Stimulated activated CD4-positive, alpha-beta T cell treated with anti-CD3 and anti-CD28 coated beads, Interleukin-12 subunit alpha, Interleukin-12 subunit beta, amount 100 ng/mL, for 24 hours (primary cell): Measurements from ENCODE around the gene CLTC.

Experiments
- DNase-seq, 2 experiments: peaks; one replicate each; pipeline ENCODE4 v3.0.0-alpha.2; 2020; ENCODE audit warnings: low read depth in 2 of 2

The CLTC gene

DNA sequence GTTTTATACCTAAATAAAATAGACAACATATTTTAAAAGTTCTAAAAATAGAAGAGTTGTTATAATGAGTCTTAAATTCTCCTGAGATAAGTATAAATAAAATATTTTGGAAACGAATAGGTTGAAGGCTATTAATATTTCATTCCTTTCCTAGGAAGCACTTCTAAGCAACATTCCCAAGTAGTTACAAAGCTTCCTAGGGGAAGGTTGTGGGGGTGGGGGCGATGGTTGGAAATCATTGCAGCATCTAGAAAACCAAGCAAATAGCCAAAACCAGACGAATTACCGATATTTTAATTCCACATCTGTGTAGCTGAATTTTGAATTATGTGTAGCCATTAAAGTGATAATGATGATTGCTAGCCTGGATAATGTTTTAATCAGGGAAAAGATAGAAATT, 60.6 kb downstream of the CLTC start:
- DNase-seq, result no peak

- DNase-seq, result no peak
Measured at GRCh38 chr17:59683283-59683682, 63.6 kb downstream of the CLTC start.

DNA sequence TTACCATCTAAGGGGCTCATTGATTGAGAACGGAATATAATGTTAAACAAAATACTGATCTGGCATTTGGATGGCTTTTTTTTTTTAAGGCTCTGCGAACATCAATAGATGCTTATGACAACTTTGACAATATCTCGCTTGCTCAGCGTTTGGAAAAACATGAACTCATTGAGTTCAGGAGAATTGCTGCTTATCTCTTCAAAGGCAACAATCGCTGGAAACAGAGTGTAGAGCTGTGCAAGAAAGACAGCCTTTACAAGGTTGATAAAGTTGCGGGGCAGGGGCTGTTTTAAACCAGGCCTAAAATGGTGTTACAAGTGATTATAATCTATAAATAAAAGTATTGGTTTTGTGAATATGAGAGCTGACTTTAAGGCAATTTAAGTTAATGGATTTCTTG, 65.3 kb downstream of the CLTC start:
- DNase-seq, result no peak

GRCh38 chr17:59688008-59688407, 68.3 kb downstream of the CLTC start:
- DNase-seq, result no peak

- no peak for DNase-seq
Measured at GRCh38 chr17:59688496-59688895, 68.8 kb downstream of the CLTC start.

DNA sequence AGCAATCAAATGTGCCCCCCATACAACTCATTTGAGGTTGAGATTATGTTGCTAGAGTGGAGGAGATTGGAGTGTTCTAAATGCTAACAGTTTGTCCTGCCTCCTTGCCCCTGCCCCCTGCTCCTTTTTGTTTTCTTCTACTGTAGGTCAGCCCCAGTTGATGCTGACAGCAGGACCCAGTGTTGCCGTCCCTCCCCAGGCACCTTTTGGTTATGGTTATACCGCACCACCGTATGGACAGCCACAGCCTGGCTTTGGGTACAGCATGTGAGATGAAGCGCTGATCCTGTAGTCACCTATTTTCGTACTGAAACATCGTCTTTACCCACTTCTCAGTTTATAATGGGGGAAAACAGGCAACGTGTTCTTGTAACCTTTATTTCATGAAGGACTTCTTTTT, 73.9 kb downstream of the CLTC start:
- DNase-seq, result no peak

- no peak for DNase-seq
Measured at GRCh38 chr17:59694344-59694743, 74.6 kb downstream of the CLTC start.

GRCh38 chr17:59695945-59696681, 76.4 kb downstream of the CLTC start:
- DNase-seq, result no peak

GRCh38 chr17:59696682-59697277, 77.1 kb downstream of the CLTC start:
- DNase-seq, result no peak

DNA sequence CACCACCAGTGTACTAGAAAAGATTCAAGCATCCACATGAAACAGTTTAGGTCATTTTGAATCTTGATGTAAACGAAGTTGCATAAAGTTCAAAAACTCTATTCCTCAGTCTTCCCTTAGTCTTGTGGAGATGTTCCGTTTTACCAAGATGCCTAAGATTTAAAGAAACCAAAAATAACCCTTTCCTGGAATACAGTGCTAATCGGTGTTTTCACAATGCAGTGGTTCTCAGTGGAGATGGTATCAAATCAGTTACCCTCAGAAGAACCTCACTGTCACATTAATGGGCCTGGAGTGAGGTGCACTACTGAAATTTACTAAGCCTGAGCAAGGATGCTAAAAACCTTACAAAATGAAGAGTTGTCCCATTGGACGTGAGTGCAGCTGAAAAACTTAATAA, 78.4 kb downstream of the CLTC start:
- no peak for DNase-seq

DNA sequence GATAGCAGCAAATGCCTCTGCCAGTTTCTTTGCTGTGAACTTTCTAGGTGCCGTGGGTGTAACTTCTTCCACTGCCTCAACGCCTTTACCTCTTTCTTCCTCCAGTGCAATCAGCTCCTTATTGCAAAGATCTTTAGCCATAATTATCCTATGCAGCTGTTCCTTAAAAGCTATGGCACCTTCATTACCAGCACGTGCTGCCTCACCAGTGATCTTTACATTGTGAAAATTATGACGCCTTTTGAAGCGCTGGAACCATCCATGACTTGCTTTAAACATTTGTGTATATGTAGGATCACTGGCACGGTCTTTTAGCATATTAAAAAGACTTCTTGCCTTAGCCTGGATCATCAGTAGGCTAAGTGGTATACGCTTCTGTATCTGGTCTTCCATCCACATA, 79.5 kb downstream of the CLTC start:
- no peak for DNase-seq

- no peak for DNase-seq
Measured at GRCh38 chr17:59699786-59700185, 80.1 kb downstream of the CLTC start.

DNA sequence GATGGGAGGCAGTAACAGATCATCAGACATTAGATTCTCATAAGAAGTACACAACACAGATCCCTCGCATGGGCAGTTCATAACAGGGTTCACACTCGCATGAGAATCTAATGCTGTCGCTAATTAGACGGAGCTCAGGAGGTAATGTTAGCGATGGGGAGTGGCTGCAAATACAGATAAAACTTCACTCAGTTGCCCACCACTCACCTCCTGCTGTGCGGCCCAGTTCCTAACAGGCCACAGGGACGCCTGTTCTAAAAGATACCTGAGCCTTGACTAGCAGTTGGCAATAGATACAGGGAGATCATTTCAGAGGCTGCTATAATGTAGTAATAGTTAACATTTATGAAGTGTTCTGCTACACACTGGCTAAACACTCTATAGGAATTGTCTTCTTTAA, 82.6 kb downstream of the CLTC start:
- no peak for DNase-seq

- peak; percentile 87 to 92 for DNase-seq
Measured at GRCh38 chr17:59707149-59707970, 87.7 kb downstream of the CLTC start, which contains the start of the genes PTRH2 and VMP1. TSS of gene PTRH2 (minus strand) at chr17:59707430. CDS start at chr17:59697978, 9,452 bp downstream. TSS of gene VMP1 (plus strand) at chr17:59707654. CDS start at chr17:59731447, 23,793 bp downstream.

GRCh38 chr17:59707971-59708430, 88.3 kb downstream of the CLTC start:
- DNase-seq, result no peak

DNA sequence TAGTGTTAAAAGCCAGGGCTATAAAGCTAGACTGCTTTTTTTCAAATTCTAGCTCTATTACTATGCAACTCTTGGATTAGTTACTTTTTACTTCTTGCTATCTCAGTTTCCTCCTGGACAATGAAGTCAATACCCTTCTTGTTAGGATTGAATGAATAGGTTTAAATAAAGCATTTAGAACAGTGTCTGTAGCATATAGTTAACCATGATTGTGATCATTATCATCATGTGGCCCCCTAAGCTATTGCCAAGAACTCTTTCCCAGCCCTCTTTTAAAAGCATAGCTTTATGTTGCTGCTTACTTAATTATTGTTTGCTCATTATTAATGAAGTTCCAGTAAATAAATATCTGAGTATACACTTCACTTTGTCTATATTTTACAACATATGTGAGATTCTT, 92.2 kb downstream of the CLTC start:
- no peak for DNase-seq

GRCh38 chr17:59712862-59713261, 93.2 kb downstream of the CLTC start:
- DNase-seq, result no peak

DNA sequence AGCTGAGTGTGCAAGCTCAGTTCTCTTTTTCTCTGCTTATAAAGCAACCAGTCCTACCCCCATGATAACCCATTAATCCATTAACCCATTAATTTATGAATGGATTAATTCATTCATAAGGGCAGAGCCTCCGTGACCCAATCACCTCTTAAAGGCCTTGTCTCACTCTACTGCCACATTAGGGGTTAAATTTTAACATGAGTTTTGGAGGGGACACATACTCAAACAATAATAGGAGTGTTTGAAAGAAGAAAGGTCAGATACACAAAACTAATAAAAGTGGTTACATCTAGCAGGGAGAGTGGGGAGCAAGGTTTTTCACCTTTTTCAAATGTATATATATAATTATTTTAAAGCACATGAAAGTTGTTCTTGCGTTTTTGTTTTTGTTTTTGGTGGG, 94.6 kb downstream of the CLTC start:
- DNase-seq, result no peak

- DNase-seq, result no peak
Measured at GRCh38 chr17:59716427-59716826, 96.7 kb downstream of the CLTC start.

GRCh38 chr17:59719526-59719925, 99.8 kb downstream of the CLTC start:
- no peak for DNase-seq

DNA sequence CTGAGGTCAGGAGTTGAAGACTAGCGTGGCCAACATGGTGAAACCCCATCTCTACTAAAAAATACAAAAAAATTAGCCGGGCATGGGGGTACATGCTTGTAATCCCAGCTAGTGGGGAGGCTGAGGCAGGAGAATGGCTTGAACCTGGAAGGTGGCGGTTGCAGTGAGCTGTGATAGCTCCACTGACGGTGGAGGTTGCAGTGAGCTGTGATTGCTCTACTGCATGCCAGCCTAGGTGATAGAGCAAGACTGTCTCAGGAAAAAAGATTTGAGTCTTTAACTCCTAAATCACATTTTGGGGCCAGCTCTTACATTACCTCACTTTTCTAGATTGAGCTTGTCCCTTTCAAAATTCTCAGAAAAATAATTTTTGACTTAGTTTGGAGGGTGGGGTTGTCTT, 102.9 kb downstream of the CLTC start:
- no peak for DNase-seq

DNA sequence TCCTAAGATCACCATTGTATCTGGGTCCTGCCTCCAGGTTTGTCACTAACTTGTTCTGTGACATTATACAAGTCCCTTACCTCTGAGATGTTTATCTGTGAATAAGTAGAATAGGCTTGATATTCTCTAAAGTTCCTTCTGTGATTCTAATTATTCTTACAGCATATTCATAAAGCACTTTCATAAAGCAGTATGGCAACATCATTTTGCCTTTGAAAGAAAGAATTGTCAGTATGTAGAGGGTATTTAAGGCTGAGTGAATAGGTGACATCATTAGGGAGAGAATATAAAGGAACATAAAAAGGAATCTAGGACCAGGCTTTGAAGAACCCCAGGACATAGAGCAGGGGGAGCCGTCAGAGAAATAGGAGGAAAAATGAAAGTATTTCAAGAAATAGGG, 103.3 kb downstream of the CLTC start:
- DNase-seq, result no peak

GRCh38 chr17:59723607-59724006, 103.9 kb downstream of the CLTC start:
- no peak for DNase-seq
